Stimulated activated memory B cell treated with anti-CD40 and anti-IgM and Interleukin-4, amounts not matched to agents 10 μg/mL and 1 μg/mL and 100 μg/mL, for 72 hours (primary cell): ENCODE measurements around the gene KLF13.

Experiments used
- ATAC-seq: fragments of 150-1000 bp; cut with Tn5 transposase; 2 replicates; pipeline ENCODE4 v1.10.0; 2021
- H3K27ac Mint-ChIP-seq: one replicate; pipeline ENCODE4 v1.8.0; 2022; ENCODE audit warnings: mild to moderate bottlenecking, mixed read lengths
- H3K27me3 Mint-ChIP-seq: one replicate; pipeline ENCODE4 v1.8.0; 2022; ENCODE audit warnings: mixed read lengths
- H3K36me3 Mint-ChIP-seq: one replicate; pipeline ENCODE4 v1.8.0; 2022; ENCODE audit warnings: mixed read lengths
- H3K4me1 Mint-ChIP-seq: one replicate; pipeline ENCODE4 v1.8.0; 2022; ENCODE audit warnings: mixed read lengths
- H3K4me3 Mint-ChIP-seq: one replicate; pipeline ENCODE4 v1.8.0; 2022; ENCODE audit warnings: mild to moderate bottlenecking, moderate library complexity, mixed read lengths
- H3K9me3 Mint-ChIP-seq: one replicate; pipeline ENCODE4 v1.8.0; 2022; ENCODE audit warnings: mixed read lengths

The KLF13 gene

GRCh38 chr15:31392761-31393401, 66.2 kb downstream of the KLF13 start:
- Mint-ChIP-seq H3K36me3 (no peaks in the 10 kb centered on the region), H3K9me3 (no peaks in the 10 kb centered on the region), H3K27me3 (no peaks in the 10 kb centered on the region), H3K27ac (peak overlapping the region; percentile 83), H3K4me3 (peak overlapping the region; percentile 80), H3K4me1 (peaks cover 26% of the 10 kb centered on the region)
- peak; percentile 42 for ATAC-seq

GRCh38 chr15:31393444-31394091, 66.9 kb downstream of the KLF13 start:
- no peaks in the 10 kb centered on the region for H3K27me3 Mint-ChIP-seq
- no peaks in the 10 kb centered on the region for H3K36me3 Mint-ChIP-seq
- H3K4me3 Mint-ChIP-seq: peak overlapping the region; percentile 80
- ATAC-seq: no peak
- no peaks in the 10 kb centered on the region for H3K9me3 Mint-ChIP-seq
- H3K4me1 Mint-ChIP-seq: peaks cover 28% of the 10 kb centered on the region
- peak overlapping the region; percentile 83 for H3K27ac Mint-ChIP-seq

- no peaks in the 10 kb centered on the region for H3K36me3 Mint-ChIP-seq
Observed at GRCh38 chr15:31396881-31397560, 70.4 kb downstream of the KLF13 start.

GRCh38 chr15:31397851-31398661, 71.4 kb downstream of the KLF13 start:
- ATAC-seq: no peak
- H3K4me3 Mint-ChIP-seq: no peak overlapping the region

More at GRCh38 chr15:31396881-31397560, 70.4 kb downstream of the KLF13 start:
- H3K4me3 Mint-ChIP-seq: no peak overlapping the region
- peaks cover 53% of the 10 kb centered on the region for H3K4me1 Mint-ChIP-seq
- peak overlapping the region; percentile 32 for H3K27ac Mint-ChIP-seq
- H3K9me3 Mint-ChIP-seq: no peaks in the 10 kb centered on the region
- peak; percentile 45 for ATAC-seq
- no peaks in the 10 kb centered on the region for H3K27me3 Mint-ChIP-seq

GRCh38 chr15:31398677-31399301, 72.2 kb downstream of the KLF13 start:
- Mint-ChIP-seq H3K4me1 (peaks cover 44% of the 10 kb centered on the region), H3K4me3 (no peak overlapping the region), H3K36me3 (no peaks in the 10 kb centered on the region), H3K9me3 (no peaks in the 10 kb centered on the region), H3K27ac (peak overlapping the region; percentile 62), H3K27me3 (no peaks in the 10 kb centered on the region)
- no peak for ATAC-seq

More at GRCh38 chr15:31397851-31398661, 71.4 kb downstream of the KLF13 start:
- Mint-ChIP-seq H3K36me3 (no peaks in the 10 kb centered on the region), H3K27ac (peak overlapping the region; percentile 32), H3K9me3 (no peaks in the 10 kb centered on the region), H3K27me3 (no peaks in the 10 kb centered on the region), H3K4me1 (peaks cover 52% of the 10 kb centered on the region)

- Mint-ChIP-seq H3K4me3 (no peak overlapping the region), H3K27me3 (no peaks in the 10 kb centered on the region), H3K4me1 (peaks cover 41% of the 10 kb centered on the region), H3K9me3 (no peaks in the 10 kb centered on the region), H3K27ac (peak overlapping the region; percentile 62), H3K36me3 (no peaks in the 10 kb centered on the region)
- ATAC-seq: peak; percentile 31
Observed at GRCh38 chr15:31399544-31400171, 73.0 kb downstream of the KLF13 start.

GRCh38 chr15:31400222-31400927, 73.7 kb downstream of the KLF13 start:
- H3K4me1 Mint-ChIP-seq: peaks cover 45% of the 10 kb centered on the region

GRCh38 chr15:31401282-31401681, 74.6 kb downstream of the KLF13 start:
- Mint-ChIP-seq H3K27ac (peak overlapping the region; percentile 18), H3K36me3 (peaks cover 6% of the 10 kb centered on the region), H3K4me1 (peaks cover 53% of the 10 kb centered on the region), H3K27me3 (no peaks in the 10 kb centered on the region), H3K9me3 (peaks cover 4% of the 10 kb centered on the region), H3K4me3 (no peak overlapping the region)
- ATAC-seq: no peak

More at GRCh38 chr15:31400222-31400927, 73.7 kb downstream of the KLF13 start:
- Mint-ChIP-seq H3K4me3 (no peak overlapping the region), H3K27me3 (no peaks in the 10 kb centered on the region), H3K9me3 (no peaks in the 10 kb centered on the region), H3K36me3 (no peaks in the 10 kb centered on the region), H3K27ac (peak overlapping the region; percentile 62)
- no peak for ATAC-seq

- H3K27me3 Mint-ChIP-seq: no peaks in the 10 kb centered on the region
- H3K36me3 Mint-ChIP-seq: peaks cover 6% of the 10 kb centered on the region
- H3K4me1 Mint-ChIP-seq: peaks cover 60% of the 10 kb centered on the region
- no peak overlapping the region for H3K4me3 Mint-ChIP-seq
- H3K9me3 Mint-ChIP-seq: peaks cover 4% of the 10 kb centered on the region
- ATAC-seq: no peak
- peak overlapping the region; percentile 18 for H3K27ac Mint-ChIP-seq
Observed at GRCh38 chr15:31402003-31402402, 75.4 kb downstream of the KLF13 start.

- Mint-ChIP-seq H3K4me1 (peaks cover 60% of the 10 kb centered on the region), H3K27me3 (no peaks in the 10 kb centered on the region), H3K27ac (peak overlapping the region; percentile 18), H3K36me3 (peaks cover 6% of the 10 kb centered on the region), H3K9me3 (peaks cover 4% of the 10 kb centered on the region), H3K4me3 (no peak overlapping the region)
- ATAC-seq: no peak
Observed at GRCh38 chr15:31402511-31403056, 75.9 kb downstream of the KLF13 start.

- Mint-ChIP-seq H3K4me3 (no peak overlapping the region), H3K9me3 (peaks cover 4% of the 10 kb centered on the region), H3K27me3 (no peaks in the 10 kb centered on the region), H3K27ac (no peak overlapping the region), H3K36me3 (peaks cover 6% of the 10 kb centered on the region), H3K4me1 (peaks cover 55% of the 10 kb centered on the region)
- no peak for ATAC-seq
Observed at GRCh38 chr15:31403096-31403495, 76.5 kb downstream of the KLF13 start.

GRCh38 chr15:31403606-31404005, 77.0 kb downstream of the KLF13 start:
- peaks cover 2% of the 10 kb centered on the region for H3K27me3 Mint-ChIP-seq
- H3K4me1 Mint-ChIP-seq: peaks cover 53% of the 10 kb centered on the region
- peaks cover 9% of the 10 kb centered on the region for H3K36me3 Mint-ChIP-seq
- ATAC-seq: no peak
- H3K4me3 Mint-ChIP-seq: no peak overlapping the region
- H3K27ac Mint-ChIP-seq: peak overlapping the region; percentile 83
- peaks cover 7% of the 10 kb centered on the region for H3K9me3 Mint-ChIP-seq

- H3K4me1 Mint-ChIP-seq: peaks cover 48% of the 10 kb centered on the region
- ATAC-seq: no peak
- no peak overlapping the region for H3K4me3 Mint-ChIP-seq
- H3K27me3 Mint-ChIP-seq: peaks cover 10% of the 10 kb centered on the region
- peaks cover 16% of the 10 kb centered on the region for H3K36me3 Mint-ChIP-seq
- peak overlapping the region; percentile 83 for H3K27ac Mint-ChIP-seq
- peaks cover 11% of the 10 kb centered on the region for H3K9me3 Mint-ChIP-seq
Observed at GRCh38 chr15:31404345-31404744, 77.7 kb downstream of the KLF13 start.
